ENCODE measurements around the gene WNT6. TPM values are rescaled to one million over a fixed set of nuclear protein-coding genes. Genes with fewer than 3 reads are reported as not detected.
A peak's percentile ranks its signal among the peaks of the same experiment; 100 is the strongest.

The WNT6 gene
- total and polyA plus RNA-seq, 12 donors: 0.15 to 3.0 (median 0.75) TPM

GRCh38 chr2:218877891-218878290, 18.3 kb downstream of the WNT6 start:
- Histone ChIP-seq H3K36me3 (no peaks in the 10 kb centered on the region), H3K27ac (no peak overlapping the region), H3K4me3 (no peak overlapping the region), H3K27me3 (peaks cover 27 to 100% (median 99%) of the 10 kb centered on the region in 7 donors), H3K4me1 (peaks cover 0 to 31% (median 21%) of the 10 kb centered on the region in 9 donors), H3K9me3 (no peaks in the 10 kb centered on the region)
- intact Hi-C loops (cut with DNase I): loop anchor here in 3 of 10 donors (2.0 to 10.0 kb wide), 2 partner anchors 21 to 277 kb away; no protein-coding TSS in a partner anchor
- DNase-seq: no peak
- 26 to 32% methylated on average over 5 of the region's 5 CpGs for WGBS, 2 donors
- ATAC-seq: no peak
- TF ChIP-seq CTCF (IDR thresholded peaks at IDR 0.05): no peak

- TF ChIP-seq CTCF (IDR thresholded peaks at IDR 0.05): no peak
- Histone ChIP-seq H3K4me1 (peaks cover 0 to 32% (median 23%) of the 10 kb centered on the region in 9 donors), H3K27ac (no peak overlapping the region), H3K27me3 (peaks cover 23 to 100% (median 99%) of the 10 kb centered on the region in 7 donors), H3K36me3 (no peaks in the 10 kb centered on the region), H3K4me3 (no peak overlapping the region), H3K9me3 (no peaks in the 10 kb centered on the region)
- WGBS, 2 donors: 20 to 43% methylated on average over 6 of the region's 6 CpGs
- ATAC-seq (no peak), DNase-seq (no peak)
- intact Hi-C loops (cut with DNase I): loop anchor here in 1 of 10 donors (10.0 kb wide), 1 partner anchor 276 kb away; no protein-coding TSS in a partner anchor
These were observed 18.9 kb downstream of the WNT6 start for GRCh38 chr2:218878486-218878885.

- Histone ChIP-seq H3K4me1 (peaks cover 0 to 31% (median 26%) of the 10 kb centered on the region in 9 donors), H3K9me3 (no peaks in the 10 kb centered on the region), H3K27ac (no peak overlapping the region), H3K4me3 (no peak overlapping the region), H3K27me3 (peaks cover 24 to 100% (median 99%) of the 10 kb centered on the region in 7 donors), H3K36me3 (no peaks in the 10 kb centered on the region)
- DNase-seq (no peak), ATAC-seq (peak in 1 of 8 donors; percentile 11)
- WGBS, 2 donors: 21 to 24% methylated on average over 15 to 16 of the region's 16 CpGs
- no peak for TF ChIP-seq CTCF (IDR thresholded peaks at IDR 0.05)
- intact Hi-C loops (cut with DNase I): loop anchor here in 1 of 10 donors (10.0 kb wide), 1 partner anchor 276 kb away; no protein-coding TSS in a partner anchor
These were observed 19.5 kb downstream of the WNT6 start for GRCh38 chr2:218878926-218879761.

GRCh38 chr2:218879776-218880101, 20.1 kb downstream of the WNT6 start:
- Histone ChIP-seq H3K36me3 (no peaks in the 10 kb centered on the region), H3K4me1 (peaks cover 0 to 31% (median 26%) of the 10 kb centered on the region in 9 donors), H3K27me3 (peaks cover 24 to 100% (median 97%) of the 10 kb centered on the region in 7 donors), H3K27ac (no peak overlapping the region), H3K4me3 (peak overlapping the region in 1 of 10 donors; percentile 39), H3K9me3 (no peaks in the 10 kb centered on the region)
- intact Hi-C loops (cut with DNase I): loop anchor here in 1 of 10 donors (10.0 kb wide), 1 partner anchor 275 kb away; no protein-coding TSS in a partner anchor
- DNase-seq: no peak
- ATAC-seq: no peak
- 10 to 14% methylated on average over 11 of the region's 11 CpGs for whole genome bisulfite sequencing, 2 donors
- TF ChIP-seq CTCF (IDR thresholded peaks at IDR 0.05): no peak

Data from heart right ventricle (tissue), 16 donors.